Adipocyte (in vitro differentiated cells): ENCODE measurements around the gene BRINP3.
A peak's percentile ranks its signal among the peaks of the same experiment; 100 is the strongest.
"Not testable (repeated sequence)": the region's sequence is repeated elsewhere in the genome, so short reads cannot be mapped to it uniquely, and the experiment has no call there.

Experiments used
- DNase-seq: peaks from one replicate; pipeline ENCODE4 v3.0.0-alpha.2; 2015; ENCODE audit warnings: low read depth
- H3K27me3 ChIP-seq: replicated peaks from 2 replicates; pipeline ENCODE4 v1.7.0; 2013; ENCODE audit warnings: mild to moderate bottlenecking, low read length, moderate library complexity; ENCODE audit not compliant: control insufficient read depth, insufficient read depth
- H3K36me3 ChIP-seq: 2 replicates; pipeline ENCODE4 v1.7.0; 2013; ENCODE audit warnings: low read length, mild to moderate bottlenecking, moderate library complexity; ENCODE audit not compliant: control insufficient read depth, insufficient read depth, severe bottlenecking
- H3K4me1 ChIP-seq: 2 replicates; pipeline ENCODE4 v1.7.0; 2013; ENCODE audit warnings: mild to moderate bottlenecking, low read length, moderate library complexity; ENCODE audit not compliant: control insufficient read depth, insufficient read depth
- H3K4me3 ChIP-seq: 2 replicates; pipeline ENCODE4 v1.7.0; 2013; ENCODE audit warnings: mild to moderate bottlenecking, low read length, moderate library complexity
- H3K9ac ChIP-seq: 2 replicates; pipeline ENCODE4 v1.7.0; 2013; ENCODE audit warnings: mild to moderate bottlenecking, low read length, moderate library complexity
- H3K9me3 ChIP-seq: 2 replicates; pipeline ENCODE4 v1.7.0; 2013; ENCODE audit warnings: mild to moderate bottlenecking, low read length, moderate library complexity; ENCODE audit not compliant: control insufficient read depth

Gene BRINP3

GRCh38 chr1:190168116-190168892 is 309.4 kb downstream of the BRINP3 start:
- H3K27me3 ChIP-seq: no peaks in the 10 kb centered on the region
- no peak overlapping the region for H3K4me3 ChIP-seq
- no peak overlapping the region for H3K9ac ChIP-seq
- no peaks in the 10 kb centered on the region for H3K9me3 ChIP-seq
- H3K4me1 ChIP-seq: no peaks in the 10 kb centered on the region
- DNase-seq: peak; percentile 43
- no peaks in the 10 kb centered on the region for H3K36me3 ChIP-seq

GRCh38 chr1:190159146-190159545 is 318.5 kb downstream of the BRINP3 start:
- DNase-seq: no peak
- H3K27me3 ChIP-seq: no peaks in the 10 kb centered on the region
- H3K4me1 ChIP-seq: no peaks in the 10 kb centered on the region
- no peak overlapping the region for H3K4me3 ChIP-seq
- H3K36me3 ChIP-seq: no peaks in the 10 kb centered on the region
- no peak overlapping the region for H3K9ac ChIP-seq
- H3K9me3 ChIP-seq: no peaks in the 10 kb centered on the region

- Histone ChIP-seq H3K4me1 (no peaks in the 10 kb centered on the region), H3K9me3 (no peaks in the 10 kb centered on the region), H3K9ac (no peak overlapping the region), H3K4me3 (no peak overlapping the region), H3K27me3 (no peaks in the 10 kb centered on the region), H3K36me3 (no peaks in the 10 kb centered on the region)
- DNase-seq: no peak
These were observed 322.9 kb downstream of the BRINP3 start for GRCh38 chr1:190154744-190155143.

- Histone ChIP-seq H3K4me1 (no peaks in the 10 kb centered on the region), H3K9me3 (no peaks in the 10 kb centered on the region), H3K4me3 (no peak overlapping the region), H3K27me3 (no peaks in the 10 kb centered on the region), H3K9ac (no peak overlapping the region), H3K36me3 (no peaks in the 10 kb centered on the region)
- DNase-seq: no peak
These were observed 330.0 kb downstream of the BRINP3 start for GRCh38 chr1:190147616-190148015.

DNA sequence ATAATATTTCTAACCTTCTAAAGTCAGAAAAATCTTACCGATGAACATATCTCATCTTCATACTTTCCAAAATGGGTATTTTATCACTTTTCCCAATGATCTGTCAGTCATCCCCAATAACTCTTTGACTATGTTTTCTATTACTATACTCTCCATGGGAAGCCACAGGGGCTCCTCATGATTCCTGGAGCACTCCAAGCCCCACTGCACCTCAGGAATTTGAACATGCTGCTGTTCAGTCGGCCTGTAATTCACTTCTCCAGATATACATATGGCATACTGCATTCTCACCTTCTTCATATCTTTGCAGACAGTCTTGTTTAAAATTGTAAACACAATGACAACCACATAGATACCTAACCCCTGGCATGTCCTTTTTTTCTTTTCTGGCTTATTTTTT is 333.0 kb downstream of the BRINP3 start:
- no peaks in the 10 kb centered on the region for H3K9me3 ChIP-seq
- no peak overlapping the region for H3K4me3 ChIP-seq
- no peaks in the 10 kb centered on the region for H3K27me3 ChIP-seq
- no peak overlapping the region for H3K9ac ChIP-seq
- no peak for DNase-seq
- H3K4me1 ChIP-seq: no peaks in the 10 kb centered on the region
- H3K36me3 ChIP-seq: no peaks in the 10 kb centered on the region

DNA sequence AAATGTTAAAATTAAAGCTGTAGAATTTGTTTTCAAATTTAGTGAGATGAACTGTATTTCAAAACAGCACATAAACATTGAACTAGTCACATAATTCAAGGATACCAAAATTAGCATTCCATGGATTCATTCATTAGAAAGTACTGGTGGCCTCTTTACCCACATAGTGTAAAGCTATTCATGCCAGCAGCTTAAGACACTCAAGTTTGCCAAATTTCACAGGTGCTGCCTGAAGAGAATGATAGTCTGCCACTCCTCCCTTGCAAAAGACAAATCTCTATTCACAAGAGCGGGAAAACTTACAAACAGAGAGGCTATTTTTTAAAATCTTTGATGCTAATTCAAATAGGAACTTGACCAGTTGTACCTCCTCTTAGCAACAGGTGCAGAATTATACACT is 337.0 kb downstream of the BRINP3 start:
- no peaks in the 10 kb centered on the region for H3K36me3 ChIP-seq
- no peak overlapping the region for H3K4me3 ChIP-seq
- H3K27me3 ChIP-seq: no peaks in the 10 kb centered on the region
- no peak for DNase-seq
- no peak overlapping the region for H3K9ac ChIP-seq
- no peaks in the 10 kb centered on the region for H3K4me1 ChIP-seq
- H3K9me3 ChIP-seq: no peaks in the 10 kb centered on the region

DNA sequence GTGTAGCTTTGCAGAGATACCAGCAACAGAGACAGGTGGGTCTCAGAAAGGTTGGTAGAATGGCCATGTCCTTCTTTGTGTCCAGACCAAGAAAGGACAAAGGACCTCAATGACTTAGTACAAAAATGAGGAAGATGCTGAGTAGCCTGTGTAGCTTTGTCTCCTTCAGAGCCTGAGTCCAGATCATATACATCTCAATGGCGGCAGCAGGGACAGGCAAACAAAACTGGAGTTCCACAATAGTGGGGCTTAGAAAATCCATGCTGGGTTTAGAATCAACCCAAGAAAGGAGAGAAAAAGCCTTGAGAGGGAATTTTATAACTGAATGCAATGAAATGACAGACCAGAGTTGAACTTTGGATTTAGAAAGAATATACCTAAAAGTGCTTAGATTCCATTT is 339.0 kb downstream of the BRINP3 start:
- Histone ChIP-seq H3K36me3 (no peaks in the 10 kb centered on the region), H3K4me1 (no peaks in the 10 kb centered on the region), H3K4me3 (no peak overlapping the region), H3K9ac (no peak overlapping the region), H3K27me3 (no peaks in the 10 kb centered on the region), H3K9me3 (no peaks in the 10 kb centered on the region)
- no peak for DNase-seq

DNA sequence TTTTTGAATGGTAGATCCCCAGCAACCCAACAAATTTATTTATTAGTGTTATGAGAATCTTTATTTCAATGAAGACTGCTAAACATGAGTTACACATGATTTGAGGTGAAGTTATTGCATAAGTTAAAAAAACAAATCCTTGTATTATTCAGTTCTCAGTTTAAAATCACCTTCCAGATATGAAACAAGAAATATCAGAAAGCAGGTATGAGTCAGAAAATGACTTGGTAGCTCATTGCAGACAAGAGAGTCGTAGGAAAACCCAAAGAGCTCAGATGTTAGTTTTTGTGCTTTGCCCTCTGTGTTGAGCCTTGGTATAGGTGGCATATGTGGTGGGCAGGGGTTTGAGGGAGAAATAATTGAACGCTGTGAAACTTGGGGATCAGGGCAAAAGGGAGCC is 339.4 kb downstream of the BRINP3 start:
- no peaks in the 10 kb centered on the region for H3K27me3 ChIP-seq
- DNase-seq: no peak
- no peak overlapping the region for H3K4me3 ChIP-seq
- no peaks in the 10 kb centered on the region for H3K36me3 ChIP-seq
- H3K4me1 ChIP-seq: no peaks in the 10 kb centered on the region
- no peak overlapping the region for H3K9ac ChIP-seq
- H3K9me3 ChIP-seq: no peaks in the 10 kb centered on the region

- H3K4me3 ChIP-seq: no peak overlapping the region
- no peaks in the 10 kb centered on the region for H3K9me3 ChIP-seq
- no peaks in the 10 kb centered on the region for H3K27me3 ChIP-seq
- H3K4me1 ChIP-seq: no peaks in the 10 kb centered on the region
- H3K36me3 ChIP-seq: no peaks in the 10 kb centered on the region
- no peak overlapping the region for H3K9ac ChIP-seq
- DNase-seq: no peak
These were observed 348.3 kb downstream of the BRINP3 start for GRCh38 chr1:190129366-190129765.

DNA sequence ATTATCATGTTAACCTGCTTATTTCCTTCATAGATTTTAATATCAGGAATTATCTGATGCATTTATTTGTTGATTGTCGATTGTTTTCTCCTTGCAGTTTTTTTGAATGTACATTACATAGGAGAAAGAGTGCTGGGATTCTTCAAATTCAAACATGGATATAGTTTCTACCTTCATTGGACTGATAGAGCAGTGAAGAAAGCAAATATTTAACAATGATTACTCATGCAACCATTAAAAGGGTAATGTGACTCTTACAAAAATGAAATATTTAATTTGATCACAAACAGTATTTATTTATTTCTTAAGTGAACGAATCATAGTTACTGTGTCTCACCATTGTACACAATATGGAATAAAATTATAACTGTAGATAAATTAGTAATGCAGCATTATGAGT is 350.9 kb downstream of the BRINP3 start:
- H3K4me3 ChIP-seq: no peak overlapping the region
- no peak for DNase-seq
- no peaks in the 10 kb centered on the region for H3K9me3 ChIP-seq
- no peaks in the 10 kb centered on the region for H3K4me1 ChIP-seq
- H3K36me3 ChIP-seq: no peaks in the 10 kb centered on the region
- H3K9ac ChIP-seq: no peak overlapping the region
- no peaks in the 10 kb centered on the region for H3K27me3 ChIP-seq

DNA sequence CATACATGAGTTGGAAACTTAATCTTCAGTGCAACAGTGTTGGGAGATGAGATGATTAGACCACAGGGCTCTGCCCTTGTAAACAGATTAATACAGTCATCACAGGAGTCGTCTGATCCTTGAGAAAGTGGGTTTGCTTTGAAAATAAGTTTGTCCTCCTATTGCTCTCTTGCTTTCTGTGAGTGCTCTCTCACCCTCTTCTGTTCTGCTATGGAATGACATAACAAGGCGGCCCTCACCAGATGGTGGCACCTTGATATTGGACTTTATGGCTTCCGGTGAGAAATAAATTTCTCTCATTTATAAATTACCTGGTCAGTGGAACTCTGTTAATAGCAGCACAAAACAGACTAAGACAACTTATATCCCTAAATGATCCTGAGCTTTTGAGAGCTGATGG is 353.6 kb downstream of the BRINP3 start:
- Histone ChIP-seq H3K36me3 (no peaks in the 10 kb centered on the region), H3K4me3 (no peak overlapping the region), H3K9me3 (no peaks in the 10 kb centered on the region), H3K27me3 (no peaks in the 10 kb centered on the region), H3K4me1 (no peaks in the 10 kb centered on the region), H3K9ac (no peak overlapping the region)
- no peak for DNase-seq

- not testable (repeated sequence) for H3K9me3 ChIP-seq, H3K4me3 ChIP-seq, DNase-seq, H3K9ac ChIP-seq, H3K27me3 ChIP-seq, H3K36me3 ChIP-seq, H3K4me1 ChIP-seq
These were observed 357.1 kb downstream of the BRINP3 start for GRCh38 chr1:190120564-190120963.
